GM21381 (cell line): ENCODE measurements around the gene CARS2.

Experiments used
- ATAC-seq: cut with Tn5 transposase; IDR thresholded peaks from one replicate; pipeline ENCODE4 v1.9.1; 2021; ENCODE audit warnings: mild to moderate bottlenecking, moderate library complexity; ENCODE audit not compliant: unreplicated experiment

CARS2 gene

DNA sequence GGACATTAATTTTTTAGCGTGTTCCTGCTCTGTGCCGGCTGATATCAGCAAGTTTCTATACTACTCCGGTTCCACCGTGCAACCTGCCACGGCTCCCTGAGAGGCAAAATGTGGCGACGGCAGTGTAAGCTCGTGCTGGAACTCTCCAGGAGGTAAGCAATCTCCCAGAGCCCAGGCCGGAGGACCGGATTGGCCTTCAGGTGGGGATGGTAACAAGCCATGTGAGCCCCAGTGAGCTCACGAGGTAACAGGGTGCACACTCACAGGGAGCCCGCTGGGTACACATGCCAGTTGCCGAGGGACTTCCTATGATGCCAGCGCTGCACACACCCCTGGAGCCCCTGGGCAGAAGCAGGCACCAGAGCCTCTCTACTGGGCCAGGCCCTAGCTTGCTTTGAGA, 52.1 kb downstream of the CARS2 start:
- no peak for ATAC-seq

DNA sequence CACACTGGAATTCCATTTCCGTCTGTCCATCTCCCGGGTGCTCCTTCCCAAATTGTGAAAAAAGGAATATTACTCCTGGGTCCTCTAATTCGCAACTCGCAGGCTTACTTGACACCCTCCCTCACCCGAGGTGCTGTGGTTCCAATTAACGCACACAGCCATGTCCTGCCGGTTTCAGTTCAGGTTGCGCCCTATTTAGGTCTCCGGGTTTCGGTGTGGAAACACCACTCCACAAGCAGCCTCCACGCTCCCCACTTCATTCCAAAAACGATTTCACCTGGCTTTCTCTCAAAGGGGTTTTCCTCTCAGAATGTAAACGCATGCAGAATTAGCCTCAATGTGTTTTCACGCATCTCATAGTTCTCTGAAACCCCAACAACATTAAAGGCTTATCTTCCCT, 52.6 kb downstream of the CARS2 start:
- ATAC-seq: no peak

DNA sequence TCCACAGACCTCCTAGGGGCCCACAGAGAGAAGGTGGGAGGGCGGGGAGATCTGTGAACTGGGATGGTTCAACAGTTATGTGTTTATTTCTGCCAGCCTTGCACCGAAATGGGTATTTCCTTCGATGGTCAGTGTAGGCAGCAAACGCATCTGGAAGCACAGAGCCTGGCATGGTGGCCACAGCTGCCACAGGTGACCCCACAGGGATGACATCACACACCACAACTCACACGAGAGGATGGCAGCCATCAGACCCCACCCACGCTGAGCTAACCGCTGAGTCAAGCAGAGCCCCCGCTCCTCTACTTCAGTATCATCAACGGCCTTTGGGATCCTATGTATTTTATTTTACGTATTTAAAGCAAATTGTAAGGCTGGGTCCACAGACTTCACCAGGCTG, 53.2 kb downstream of the CARS2 start:
- no peak for ATAC-seq

DNA sequence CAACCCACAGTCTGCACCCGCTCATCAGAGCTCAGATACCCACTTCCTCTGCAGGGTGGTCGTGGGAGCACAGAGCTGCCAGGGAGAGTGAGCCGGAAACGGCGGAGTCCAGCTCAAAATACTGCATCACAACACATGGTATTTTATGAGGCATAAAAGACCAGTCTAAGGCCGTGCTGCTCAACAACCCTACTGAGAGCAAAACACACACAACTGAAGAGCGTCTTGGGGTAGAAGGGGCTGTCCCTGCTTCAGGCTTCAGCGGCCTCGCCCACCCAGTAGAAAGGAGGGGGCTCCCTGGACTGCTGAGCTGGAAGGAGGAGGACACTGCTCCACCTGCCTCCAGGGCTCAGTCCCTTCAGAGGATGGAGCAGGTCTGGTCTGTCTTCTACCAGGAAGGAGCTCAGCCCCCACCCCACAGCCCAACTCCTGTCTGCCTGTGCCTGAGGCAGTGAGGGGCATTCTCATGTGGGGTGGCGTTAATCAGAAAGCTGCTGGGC, 53.6 kb downstream of the CARS2 start:
- no peak for ATAC-seq

DNA sequence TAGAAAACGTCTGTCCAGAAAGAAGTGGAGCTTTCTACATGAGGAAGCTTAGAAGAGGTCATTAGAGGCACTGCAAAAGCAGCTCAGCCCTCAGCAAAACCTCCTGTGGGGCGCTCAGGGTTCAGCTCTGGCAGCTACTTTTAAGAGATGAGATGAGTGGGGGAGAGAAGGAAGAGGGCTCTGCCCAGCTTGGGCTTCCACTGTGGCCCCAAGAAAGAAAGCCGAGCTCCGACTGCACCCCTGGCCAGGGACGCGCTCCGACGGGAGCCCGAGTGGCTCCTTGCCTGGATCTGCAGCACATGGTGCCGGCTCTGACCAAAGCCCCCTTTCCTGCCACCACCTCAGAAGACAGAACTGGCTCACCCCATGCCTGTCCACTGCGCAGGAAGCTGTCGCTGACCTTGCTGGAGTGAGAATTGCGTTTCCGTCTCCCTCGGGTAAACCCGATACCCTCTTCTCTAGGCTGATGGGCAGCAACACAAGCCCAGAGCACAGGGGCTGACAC, 54.1 kb downstream of the CARS2 start:
- ATAC-seq: no peak

DNA sequence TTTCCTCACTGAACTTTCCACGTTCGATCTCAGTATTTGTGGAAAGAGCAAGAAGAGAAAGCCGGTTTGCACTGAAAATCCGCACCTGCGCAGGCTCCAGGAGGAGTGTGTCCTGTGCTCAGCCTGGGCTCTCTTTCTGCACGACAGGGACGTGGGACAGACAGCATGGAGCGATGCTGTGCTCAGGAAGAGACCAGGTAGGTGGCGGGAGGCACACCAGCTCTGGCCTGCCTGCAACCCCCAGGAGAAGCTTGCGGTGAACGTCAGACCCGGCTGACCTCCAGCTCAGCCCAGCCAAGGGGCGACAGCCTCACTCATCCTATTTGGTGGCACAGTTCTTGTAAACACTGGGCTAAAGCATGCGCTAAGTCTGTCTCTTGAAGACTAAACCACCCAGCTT, 54.6 kb downstream of the CARS2 start:
- no peak for ATAC-seq

DNA sequence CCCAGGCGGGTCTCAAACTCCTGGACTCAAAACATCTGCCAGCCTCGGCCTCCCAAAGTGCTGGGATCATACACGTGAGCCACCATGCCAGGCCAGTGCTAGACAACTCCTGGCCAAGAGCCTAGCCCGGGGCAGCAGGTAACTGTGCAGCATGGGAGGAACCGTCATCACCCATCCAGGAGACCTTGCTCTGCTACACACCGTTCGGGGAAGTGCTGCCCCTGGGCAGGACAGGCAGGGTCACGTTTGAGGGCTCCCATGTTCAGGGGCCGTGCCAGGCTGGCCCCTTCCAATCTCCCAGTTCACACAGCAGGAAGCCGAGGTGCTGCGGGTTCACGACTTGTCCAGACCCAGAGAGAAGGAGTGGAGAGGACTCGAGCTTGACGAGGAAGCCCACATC, 55.5 kb downstream of the CARS2 start:
- no peak for ATAC-seq

DNA sequence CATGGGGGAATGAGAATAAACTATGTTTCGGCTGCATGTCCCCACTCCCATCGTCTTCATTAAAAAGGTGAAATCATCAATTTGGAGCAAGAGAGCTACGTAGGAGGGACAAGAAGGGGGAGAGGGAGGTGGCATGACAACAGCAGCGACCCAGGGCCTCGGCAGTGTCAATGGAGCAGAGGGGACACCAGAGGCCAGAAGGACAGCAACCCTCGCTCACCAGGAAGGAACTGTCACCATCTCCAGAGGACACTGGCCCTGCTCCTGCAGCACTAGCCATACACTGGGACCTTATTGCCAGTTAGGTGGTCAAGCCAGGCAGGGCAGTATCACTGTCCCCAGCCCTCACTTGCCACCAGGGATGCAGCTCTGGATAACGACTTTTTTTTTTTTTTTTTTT, 56.4 kb downstream of the CARS2 start:
- no peak for ATAC-seq

DNA sequence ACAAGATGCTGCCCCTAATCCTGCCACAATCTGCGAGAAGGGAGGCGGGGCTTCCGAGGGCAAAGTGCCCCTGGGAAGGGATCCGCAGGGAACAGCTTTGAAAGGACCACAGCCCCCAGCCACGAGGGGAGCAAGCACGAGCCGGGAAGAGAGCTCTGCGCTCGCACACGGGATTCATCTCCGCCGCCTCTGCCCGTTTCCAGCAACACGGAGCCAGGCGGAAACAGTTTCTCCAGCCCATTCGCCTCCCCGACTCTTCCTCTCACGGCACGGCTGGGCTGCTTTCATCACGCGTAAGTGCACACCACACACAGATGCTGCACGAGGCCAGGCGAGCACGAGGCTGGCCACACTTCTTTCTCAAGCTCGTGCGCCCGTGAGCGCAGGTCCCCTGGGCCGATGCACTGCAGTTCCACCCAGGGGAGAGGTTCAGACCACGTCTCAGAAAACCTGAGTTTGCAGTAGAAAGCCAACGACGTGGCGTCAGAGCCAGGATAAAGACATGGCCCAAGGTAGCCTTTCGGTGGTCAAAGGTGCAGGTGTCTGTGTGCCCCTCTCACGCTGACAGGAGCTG, 57.0 kb downstream of the CARS2 start:
- ATAC-seq: no peak

DNA sequence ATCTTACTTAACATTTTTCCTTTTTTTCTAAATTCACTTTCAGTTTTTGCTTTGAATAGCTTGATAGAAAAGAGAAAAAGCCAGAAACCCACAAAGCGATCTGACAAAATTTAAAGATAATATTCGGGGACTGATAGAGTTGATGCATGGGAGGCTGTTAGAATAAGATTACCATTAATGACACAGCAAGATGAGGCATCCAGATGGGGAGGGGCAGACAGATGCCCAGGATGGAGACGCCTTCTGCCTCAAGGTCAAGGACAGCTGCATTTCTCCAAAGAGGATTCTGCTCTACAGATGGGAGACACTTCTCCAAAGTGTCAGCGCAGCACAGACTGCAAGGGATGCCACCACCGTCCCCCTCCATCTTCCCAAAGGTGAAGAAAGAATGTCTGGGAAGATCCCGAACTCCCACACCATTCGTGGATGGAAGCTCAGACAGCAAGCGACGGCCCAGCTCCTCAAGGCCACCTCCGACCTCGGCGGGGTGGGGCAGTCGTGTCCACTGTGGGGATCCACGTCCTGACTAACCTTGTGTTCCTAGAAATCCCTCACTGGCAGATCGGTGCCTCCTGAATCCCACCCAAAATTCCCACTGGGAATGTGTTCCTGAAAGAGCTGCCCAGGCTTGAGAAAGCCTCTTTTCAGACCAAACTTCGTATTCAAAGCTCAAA, 57.6 kb downstream of the CARS2 start:
- no peak for ATAC-seq

DNA sequence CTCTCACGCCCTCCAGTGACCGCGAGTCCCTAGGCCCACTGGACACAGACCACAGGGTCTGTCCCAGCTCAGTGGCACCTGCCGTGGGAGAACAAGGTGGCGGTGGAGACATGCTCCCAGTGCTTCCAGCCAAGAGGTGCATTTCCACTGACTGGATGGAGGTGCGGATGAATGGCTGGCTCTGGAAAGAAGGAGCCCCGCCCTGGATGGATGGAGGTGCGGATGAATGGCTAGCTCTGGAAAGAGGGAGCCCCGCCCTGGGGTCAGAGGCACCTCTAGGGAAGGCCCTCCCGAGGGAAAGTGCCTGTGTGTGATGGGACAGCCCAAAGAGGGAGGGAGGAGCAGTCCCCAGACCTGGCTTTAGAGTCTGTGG, 58.6 kb downstream of the CARS2 start:
- no peak for ATAC-seq

DNA sequence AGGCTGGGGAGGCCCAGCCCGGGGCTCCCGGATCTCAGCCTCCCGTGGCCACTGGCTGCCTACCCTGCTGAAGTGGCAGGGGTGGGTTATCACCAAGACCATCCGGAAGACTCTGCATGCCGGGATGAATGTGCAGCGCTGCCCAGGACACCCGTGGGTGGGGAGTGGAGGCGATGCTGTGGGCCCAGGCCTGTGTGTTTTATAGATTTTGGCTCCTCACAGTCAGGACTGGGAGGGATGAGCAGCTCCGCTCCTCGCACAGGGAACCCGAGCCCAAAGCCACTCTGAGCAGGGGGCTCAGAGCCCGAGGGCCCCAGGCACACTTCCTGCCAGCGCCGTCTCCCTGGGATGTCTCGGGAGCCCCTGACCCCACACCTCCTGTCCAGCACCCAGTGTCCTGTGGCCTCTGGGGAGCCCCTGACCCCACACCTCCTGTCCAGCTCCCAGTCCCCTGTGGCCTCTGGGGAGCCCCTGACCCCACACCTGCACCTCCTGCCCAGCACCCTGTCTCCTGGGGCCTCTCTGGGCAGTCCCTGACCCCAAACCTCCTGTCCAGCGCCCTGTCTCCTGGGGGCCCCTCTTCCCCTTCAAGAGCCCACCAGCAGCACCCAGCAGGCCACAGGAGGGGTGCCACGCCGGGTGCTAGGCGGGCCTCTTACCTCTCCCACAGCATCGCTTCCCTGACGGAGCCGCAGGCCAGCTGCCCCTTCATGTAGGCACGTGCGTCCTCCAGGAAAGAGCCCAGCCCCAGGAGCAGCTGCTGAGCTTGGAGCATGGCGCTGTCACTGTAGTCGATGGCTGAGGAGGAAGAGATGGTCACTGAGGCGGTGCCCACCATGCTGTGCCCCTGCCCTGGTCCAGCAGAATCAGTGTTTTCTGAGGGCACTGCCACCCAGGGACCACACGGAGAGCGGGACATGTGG, 59.2 kb downstream of the CARS2 start:
- ATAC-seq: no peak

DNA sequence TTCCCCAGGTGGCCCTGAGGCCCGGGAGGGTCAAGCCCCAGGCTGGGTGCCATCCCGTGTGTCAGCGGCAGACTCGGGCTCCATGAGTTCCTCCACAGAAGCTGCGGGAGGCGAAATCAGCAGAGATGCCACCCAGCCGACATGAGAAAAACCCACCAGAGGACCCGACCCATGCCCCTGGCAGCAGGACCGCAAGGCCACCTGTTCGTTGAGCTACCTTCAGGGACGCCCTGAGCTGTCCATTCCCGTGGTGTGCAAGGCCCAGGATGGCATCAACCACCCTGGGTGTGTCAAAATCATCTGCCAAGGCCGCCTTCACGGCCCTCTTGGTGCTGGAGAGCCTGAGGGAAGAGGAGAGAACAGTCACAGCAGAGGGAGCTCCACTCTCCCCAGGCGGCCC, 60.2 kb downstream of the CARS2 start:
- ATAC-seq: no peak

DNA sequence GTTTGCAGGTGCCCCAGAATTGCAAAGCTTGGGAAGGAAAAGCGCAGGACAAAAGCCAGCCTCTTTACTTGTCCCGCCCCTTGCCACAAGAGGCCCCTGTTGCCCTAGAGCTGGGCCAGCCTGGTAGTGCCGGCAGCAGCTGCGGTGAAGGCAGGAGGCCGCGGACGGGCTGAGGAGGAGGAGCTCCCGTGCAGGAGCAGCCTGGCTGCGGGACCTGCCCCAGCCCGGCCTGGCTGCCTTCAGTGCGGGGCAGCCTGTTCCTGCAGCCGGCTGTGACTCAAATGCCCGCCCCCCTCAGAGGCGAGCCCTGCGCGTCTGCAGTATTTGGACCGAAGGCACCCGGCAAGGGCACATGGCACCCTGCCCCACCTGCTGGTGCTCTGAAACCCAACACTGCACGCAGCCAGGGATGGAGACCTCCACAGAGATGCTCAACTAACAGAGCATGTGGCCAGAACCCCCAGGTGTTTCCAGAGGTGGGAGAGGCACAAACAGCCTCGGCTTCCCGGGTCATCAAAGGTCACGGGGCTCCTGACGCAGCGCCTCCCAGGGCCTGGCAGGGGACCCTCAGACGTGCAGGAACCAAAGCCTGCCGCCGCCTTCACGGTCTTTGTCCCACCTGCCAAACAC, 60.9 kb downstream of the CARS2 start:
- ATAC-seq: peak; percentile 79

DNA sequence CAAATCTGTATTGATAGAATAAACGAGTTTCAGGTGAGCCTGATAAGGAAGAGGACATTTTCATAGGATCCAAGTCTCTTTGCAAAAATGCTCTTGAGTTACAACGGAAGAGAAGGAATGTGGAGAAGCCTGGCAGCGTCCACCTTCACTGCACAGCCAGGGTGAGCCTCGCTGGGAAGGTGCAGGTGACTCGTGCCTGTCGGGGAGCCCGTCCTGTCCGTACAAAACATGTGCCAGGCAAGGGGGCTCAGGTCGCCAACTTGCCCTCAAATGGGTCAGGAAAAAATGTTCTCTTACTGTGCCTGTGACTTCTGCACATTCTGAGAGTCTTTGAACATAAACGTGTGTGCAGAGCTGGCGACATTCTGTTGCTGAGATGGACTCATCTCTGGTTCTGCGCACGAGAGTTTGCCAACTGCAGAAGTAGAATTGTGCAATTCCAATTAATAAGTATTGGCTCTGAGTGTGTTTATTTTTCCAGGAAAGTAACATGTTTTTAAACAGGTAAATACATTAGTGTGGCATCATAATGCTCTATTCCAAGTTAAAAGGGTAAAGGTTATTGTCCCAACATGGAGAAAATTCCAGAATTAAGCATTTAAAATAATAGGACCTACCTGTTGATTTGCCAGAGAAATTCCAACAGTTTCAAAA, 62.0 kb downstream of the CARS2 start:
- no peak for ATAC-seq

DNA sequence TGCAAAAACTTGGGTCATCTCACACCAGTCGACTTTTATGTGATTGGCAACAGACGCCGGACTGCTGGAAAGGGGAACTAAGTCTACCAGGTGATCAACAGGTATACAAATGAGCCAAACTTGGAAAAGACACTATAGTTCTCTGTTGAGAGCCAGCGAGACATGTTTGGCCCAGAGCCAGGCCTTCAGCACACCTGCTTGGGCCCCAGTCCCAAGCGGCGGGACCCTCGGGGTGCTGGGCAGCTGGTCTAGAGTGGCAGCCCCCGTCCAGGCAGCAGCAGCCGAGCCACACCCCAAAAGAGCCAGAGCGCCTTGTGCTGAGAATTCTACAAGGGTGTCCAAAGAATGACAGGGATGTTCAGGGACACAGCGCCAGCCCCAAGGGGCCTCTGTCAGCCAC, 62.6 kb downstream of the CARS2 start:
- no peak for ATAC-seq

DNA sequence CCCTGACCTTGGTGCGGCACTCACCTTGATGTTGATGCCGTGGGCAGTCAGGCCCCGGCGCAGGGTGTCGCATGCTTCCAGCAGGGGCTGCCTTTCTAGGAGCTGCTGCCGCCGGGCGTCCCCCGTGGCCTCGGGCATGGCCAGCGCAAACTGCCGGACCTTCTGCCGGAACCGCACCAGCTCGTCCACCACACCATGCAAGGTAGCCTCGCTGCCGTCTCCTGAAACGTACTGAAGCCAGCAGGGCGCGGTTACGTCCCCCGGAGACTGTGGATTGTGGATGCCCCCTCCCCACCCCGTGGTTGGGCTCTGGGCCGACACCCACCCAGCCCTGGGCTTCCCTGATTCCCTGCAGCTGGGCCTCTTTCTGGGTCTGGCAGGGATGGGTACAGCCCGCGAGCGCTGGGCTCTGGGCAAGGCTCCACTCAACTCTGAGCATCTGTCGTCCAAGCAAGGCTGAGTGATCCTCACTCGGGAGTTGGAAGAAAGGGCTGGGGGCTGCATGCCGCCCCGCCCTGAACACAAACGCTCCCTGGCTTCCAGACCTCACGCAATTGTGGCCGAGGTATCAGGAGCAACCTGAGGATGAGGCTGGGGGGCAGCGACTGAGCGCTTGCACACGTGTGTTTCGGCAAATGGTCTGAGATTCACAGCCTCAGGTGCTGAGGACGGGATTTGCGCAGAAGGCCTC, 63.5 kb downstream of the CARS2 start:
- ATAC-seq: no peak

DNA sequence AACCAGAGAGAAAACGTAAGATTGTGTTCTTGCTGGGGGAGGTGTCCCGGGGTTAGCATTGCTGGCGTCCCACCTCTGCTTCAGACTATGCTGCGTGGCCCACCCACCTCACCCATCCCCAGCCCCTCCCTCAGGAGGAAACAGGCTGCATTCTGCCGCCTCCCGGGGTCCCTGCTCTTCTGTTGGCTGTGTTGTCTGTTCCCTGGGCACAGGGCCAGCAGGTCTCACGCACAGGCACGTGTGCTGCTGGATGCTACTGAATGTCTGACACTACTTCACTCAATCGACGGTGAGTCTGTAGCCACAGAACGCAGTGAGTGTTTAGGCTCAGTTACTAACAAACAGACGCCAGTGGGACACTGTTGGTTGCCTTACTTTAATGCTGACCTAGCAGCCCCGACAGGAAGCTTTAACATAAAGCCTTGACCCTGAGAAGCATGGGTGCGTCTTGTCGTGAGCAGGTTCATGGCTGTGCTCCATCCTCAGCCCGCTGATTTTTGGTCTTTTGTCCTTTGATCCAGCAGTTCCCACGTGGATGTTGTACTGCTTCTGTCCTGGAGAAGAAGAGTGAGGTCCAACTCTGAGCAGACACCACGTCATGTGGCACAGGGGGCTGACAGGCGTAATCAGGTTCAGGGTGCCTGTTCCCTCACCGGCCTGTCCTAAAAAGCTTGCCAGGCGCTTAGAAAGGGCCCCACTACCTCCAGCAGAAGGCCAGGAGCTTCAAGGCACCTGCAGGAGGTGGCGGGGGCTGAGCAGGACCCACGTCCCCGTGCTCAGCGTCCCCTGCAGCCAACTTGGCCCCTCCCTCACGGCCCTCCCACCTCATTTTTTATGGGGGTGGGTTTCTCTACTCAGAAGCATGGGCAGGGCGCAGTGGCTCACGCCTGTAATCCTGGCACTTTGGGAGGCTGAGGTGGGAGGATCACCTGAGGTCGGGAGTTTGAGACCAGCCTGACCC, 64.6 kb downstream of the CARS2 start:
- ATAC-seq: no peak

DNA sequence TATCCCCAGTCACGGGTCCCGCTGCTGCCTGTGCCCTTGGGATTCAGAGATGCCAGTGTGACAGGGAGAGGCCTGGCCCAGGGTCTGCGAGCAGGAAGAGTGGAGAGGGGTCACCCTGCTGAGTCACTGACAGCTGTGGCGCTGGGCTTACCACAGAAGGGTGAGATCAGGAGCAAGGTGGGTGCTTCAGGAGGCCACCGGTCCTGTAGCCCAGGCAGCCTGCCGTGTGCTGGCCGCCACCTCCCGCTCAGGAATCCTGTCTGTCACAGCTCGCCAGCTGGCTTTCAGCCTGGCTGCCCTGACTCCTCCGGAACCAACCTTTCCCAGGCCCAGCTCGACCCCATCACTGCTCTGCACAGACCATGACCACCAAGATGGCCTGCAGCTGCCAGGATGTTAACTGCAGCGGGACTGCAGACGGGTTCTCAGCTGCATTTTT, 65.3 kb downstream of the CARS2 start:
- no peak for ATAC-seq
